ENCODE results near the gene BLOC1S4.

- TF ChIP-seq TAF1 (IDR thresholded peaks at IDR 0.05; ENCODE audit: borderline replicate concordance, low read depth, low read length) (no peak), USF2 (IDR thresholded peaks at IDR 0.05; ENCODE audit: borderline replicate concordance, low read depth, low read length) (no peak), CTCF (IDR thresholded peaks at IDR 0.05) (no peak), REST (IDR thresholded peaks at IDR 0.05; ENCODE audit: low read depth, low read length) (no peak), MAX (IDR thresholded peaks at IDR 0.05; ENCODE audit: low read depth) (no peak), RFX5 (IDR thresholded peaks at IDR 0.05; ENCODE audit: low read length) (no peak), EP300 (IDR thresholded peaks at IDR 0.05; ENCODE audit: borderline replicate concordance in 1 of 2, low read depth in 1 of 2, low read length in 1 of 2) (no peak), RAD21 (IDR thresholded peaks at IDR 0.05; ENCODE audit: low read length) (no peak), EZH2phosphoT487 (IDR thresholded peaks at IDR 0.05; ENCODE audit: borderline replicate concordance, low read depth) (no peak), FOXM1 (IDR thresholded peaks at IDR 0.05; ENCODE audit: low read depth) (no peak), POLR2AphosphoS5 (IDR thresholded peaks at IDR 0.05; ENCODE audit: low read depth, low read length) (no peak)
Measured at GRCh38 chr4:6694177-6694901, 21.6 kb upstream of the BLOC1S4 start.
